HEK293 (cell line): ENCODE data around the gene WDR76.

Experiments used
- CTCF ChIP-seq: fragments of 450-650 bp; formaldehyde crosslinking; IDR thresholded peaks from 2 replicates; pipeline ENCODE4 v1.5.1; 2016; ENCODE audit warnings: missing biosample characterization, missing genetic modification characterization
- FEZF1 ChIP-seq: fragments of 450-650 bp; formaldehyde crosslinking; IDR thresholded peaks from 2 replicates; pipeline ENCODE4 v1.5.1; 2016; ENCODE audit warnings: missing biosample characterization, missing genetic modification characterization
- KLF1 ChIP-seq: fragments of 450-650 bp; formaldehyde crosslinking; IDR thresholded peaks from 2 replicates; pipeline ENCODE4 v1.5.1; 2016; ENCODE audit warnings: missing biosample characterization, missing genetic modification characterization
- OSR2 ChIP-seq: fragments of 450-650 bp; formaldehyde crosslinking; IDR thresholded peaks from 2 replicates; pipeline ENCODE4 v1.5.1; 2016; ENCODE audit warnings: missing biosample characterization, missing genetic modification characterization
- PATZ1 ChIP-seq: fragments of 450-650 bp; formaldehyde crosslinking; IDR thresholded peaks from 2 replicates; pipeline ENCODE4 v1.5.1; 2016; ENCODE audit warnings: missing biosample characterization, missing genetic modification characterization
- PRDM1 ChIP-seq: fragments of 450-650 bp; formaldehyde crosslinking; IDR thresholded peaks from 2 replicates; pipeline ENCODE4; 2016; ENCODE audit warnings: missing biosample characterization, missing genetic modification characterization
- PRDM4 ChIP-seq: fragments of 450-650 bp; formaldehyde crosslinking; IDR thresholded peaks from 2 replicates; pipeline ENCODE4 v1.5.1; 2017; ENCODE audit warnings: missing biosample characterization, missing genetic modification characterization
- REST ChIP-seq: fragments of 450-650 bp; formaldehyde crosslinking; IDR thresholded peaks from 2 replicates; pipeline ENCODE4 v1.5.1; 2016; ENCODE audit warnings: missing biosample characterization, missing genetic modification characterization
- ZBTB17 ChIP-seq: fragments of 450-650 bp; formaldehyde crosslinking; IDR thresholded peaks from 2 replicates; pipeline ENCODE4 v1.5.1; 2016; ENCODE audit warnings: missing biosample characterization, missing genetic modification characterization
- ZBTB20 ChIP-seq: fragments of 450-650 bp; formaldehyde crosslinking; IDR thresholded peaks from 2 replicates; pipeline ENCODE4 v1.5.1; 2016; ENCODE audit warnings: missing biosample characterization, missing genetic modification characterization
- ZBTB26 ChIP-seq: fragments of 450-650 bp; formaldehyde crosslinking; optimal IDR thresholded peaks from 2 replicates; pipeline ENCODE3; 2016; ENCODE audit warnings: missing biosample characterization, mild to moderate bottlenecking, missing genetic modification characterization
- ZBTB8A ChIP-seq: fragments of 450-650 bp; formaldehyde crosslinking; IDR thresholded peaks from 2 replicates; pipeline ENCODE4 v1.5.1; 2016; ENCODE audit warnings: missing biosample characterization, missing genetic modification characterization
- ZNF133 ChIP-seq: fragments of 450-650 bp; formaldehyde crosslinking; IDR thresholded peaks from 2 replicates; pipeline ENCODE4 v1.5.1; 2016; ENCODE audit warnings: missing biosample characterization, missing genetic modification characterization
- ZNF2 ChIP-seq: fragments of 450-650 bp; formaldehyde crosslinking; IDR thresholded peaks from 2 replicates; pipeline ENCODE4 v1.5.1; 2016; ENCODE audit warnings: missing biosample characterization, missing genetic modification characterization
- ZNF223 ChIP-seq: fragments of 450-650 bp; formaldehyde crosslinking; IDR thresholded peaks from 2 replicates; pipeline ENCODE4 v1.5.1; 2016; ENCODE audit warnings: missing biosample characterization, missing genetic modification characterization
- ZNF24 ChIP-seq: fragments of 450-650 bp; formaldehyde crosslinking; IDR thresholded peaks from 2 replicates; pipeline ENCODE4 v1.5.1; 2016; ENCODE audit warnings: missing biosample characterization, missing genetic modification characterization
- ZNF521 ChIP-seq: fragments of 450-650 bp; formaldehyde crosslinking; IDR thresholded peaks from 2 replicates; pipeline ENCODE4 v1.5.1; 2017; ENCODE audit warnings: missing biosample characterization, mild to moderate bottlenecking, missing genetic modification characterization
- ZNF555 ChIP-seq: fragments of 450-650 bp; formaldehyde crosslinking; conservative IDR thresholded peaks from 2 replicates; pipeline ENCODE4 v1.5.1; 2017; ENCODE audit warnings: missing biosample characterization, mild to moderate bottlenecking, missing genetic modification characterization, inconsistent platforms
- ZNF558 ChIP-seq: fragments of 450-650 bp; formaldehyde crosslinking; IDR thresholded peaks from 2 replicates; pipeline ENCODE4 v1.5.1; 2016; ENCODE audit warnings: missing biosample characterization, missing genetic modification characterization
- ZNF600 ChIP-seq: fragments of 450-650 bp; formaldehyde crosslinking; IDR thresholded peaks from 2 replicates; pipeline ENCODE4 v1.5.1; 2016; ENCODE audit warnings: missing biosample characterization, missing genetic modification characterization
- ZNF629 ChIP-seq: fragments of 450-650 bp; formaldehyde crosslinking; IDR thresholded peaks from 2 replicates; pipeline ENCODE4 v1.5.1; 2017; ENCODE audit warnings: missing biosample characterization, missing genetic modification characterization
- ZNF677 ChIP-seq: fragments of 450-650 bp; IDR thresholded peaks from 2 replicates; pipeline ENCODE4 v1.5.0; 2018; ENCODE audit warnings: missing biosample characterization, mild to moderate bottlenecking, missing genetic modification characterization, moderate library complexity
- ZNF76 ChIP-seq: fragments of 450-650 bp; formaldehyde crosslinking; IDR thresholded peaks from 2 replicates; pipeline ENCODE4; 2016; ENCODE audit warnings: low read depth, missing biosample characterization, missing genetic modification characterization, borderline replicate concordance
- ZNF792 ChIP-seq: fragments of 450-650 bp; formaldehyde crosslinking; IDR thresholded peaks from 2 replicates; pipeline ENCODE4 v1.5.1; 2016; ENCODE audit warnings: missing biosample characterization, missing genetic modification characterization

The WDR76 gene

GRCh38 chr15:43777267-43777914, 49.4 kb upstream of the WDR76 start (continued):
- peak; percentile 65 for TF ChIP-seq ZBTB20
- no peak for TF ChIP-seq FEZF1 (tag by site-specific recombination)
- peak; percentile 87 for TF ChIP-seq CTCF (tag by site-specific recombination)
- TF ChIP-seq OSR2 (tag by site-specific recombination): no peak
- TF ChIP-seq ZNF677 (tag by site-specific recombination): no peak
- TF ChIP-seq PRDM4 (tag by site-specific recombination): peak; percentile 91
- no peak for TF ChIP-seq ZNF792 (tag by site-specific recombination)
- TF ChIP-seq ZNF555 (tag by site-specific recombination): no peak
- TF ChIP-seq ZNF600 (tag by site-specific recombination): peak; percentile 82
- TF ChIP-seq ZBTB26 (tag by site-specific recombination): peak; percentile 37
- peak; percentile 84 for TF ChIP-seq ZBTB8A (tag by site-specific recombination)
- TF ChIP-seq ZNF521 (tag by site-specific recombination): no peak
- TF ChIP-seq KLF1 (tag by site-specific recombination): no peak
- peak; percentile 51; the same call in 1 of the 2 replicates for TF ChIP-seq ZNF629
- peak; percentile 73; the same call in 1 of the 2 replicates for TF ChIP-seq ZNF2 (tag by site-specific recombination)
- 0 out of 2 replicates have a peak, but pooled peaks have one; percentile 39 for TF ChIP-seq ZNF24
- 0 out of 2 replicates have a peak, but pooled peaks have one; percentile 32 for TF ChIP-seq REST (tag by site-specific recombination)
- 0 out of 2 replicates have a peak, but pooled peaks have one; percentile 32 for TF ChIP-seq ZNF558 (tag by site-specific recombination)
- TF ChIP-seq ZNF223 (tag by site-specific recombination): no peak
- TF ChIP-seq ZNF76 (tag by site-specific recombination): no peak
- TF ChIP-seq ZBTB17: peak; percentile 69
- TF ChIP-seq ZNF133 (tag by site-specific recombination): no peak
- TF ChIP-seq PRDM1: peak; percentile 91
- peak; percentile 9; the same call in 1 of the 2 replicates for TF ChIP-seq PATZ1 (tag by site-specific recombination)
